ENCODE data around the gene SMIM20.

SMIM20 gene

GRCh38 chr4:25976780-25977179, 62.8 kb downstream of the SMIM20 start:
- Mint-ChIP-seq H3K9me3 (peaks cover 8% of the 10 kb centered on the region), H3K27ac (peak overlapping the region; percentile 18), H3K4me1 (peaks cover 37% of the 10 kb centered on the region), H3K36me3 (ENCODE audit: low read depth) (no peaks in the 10 kb centered on the region), H3K4me3 (no peak overlapping the region), H3K27me3 (ENCODE audit: low read depth, poor library complexity) (peaks cover 11% of the 10 kb centered on the region)
- TF ChIP-seq, protein P1, sequence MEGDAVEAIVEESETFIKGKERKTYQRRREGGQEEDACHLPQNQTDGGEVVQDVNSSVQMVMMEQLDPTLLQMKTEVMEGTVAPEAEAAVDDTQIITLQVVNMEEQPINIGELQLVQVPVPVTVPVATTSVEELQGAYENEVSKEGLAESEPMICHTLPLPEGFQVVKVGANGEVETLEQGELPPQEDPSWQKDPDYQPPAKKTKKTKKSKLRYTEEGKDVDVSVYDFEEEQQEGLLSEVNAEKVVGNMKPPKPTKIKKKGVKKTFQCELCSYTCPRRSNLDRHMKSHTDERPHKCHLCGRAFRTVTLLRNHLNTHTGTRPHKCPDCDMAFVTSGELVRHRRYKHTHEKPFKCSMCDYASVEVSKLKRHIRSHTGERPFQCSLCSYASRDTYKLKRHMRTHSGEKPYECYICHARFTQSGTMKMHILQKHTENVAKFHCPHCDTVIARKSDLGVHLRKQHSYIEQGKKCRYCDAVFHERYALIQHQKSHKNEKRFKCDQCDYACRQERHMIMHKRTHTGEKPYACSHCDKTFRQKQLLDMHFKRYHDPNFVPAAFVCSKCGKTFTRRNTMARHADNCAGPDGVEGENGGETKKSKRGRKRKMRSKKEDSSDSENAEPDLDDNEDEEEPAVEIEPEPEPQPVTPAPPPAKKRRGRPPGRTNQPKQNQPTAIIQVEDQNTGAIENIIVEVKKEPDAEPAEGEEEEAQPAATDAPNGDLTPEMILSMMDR (IDR thresholded peaks at IDR 0.05), result no peak
- no peak for DNase-seq

DNA sequence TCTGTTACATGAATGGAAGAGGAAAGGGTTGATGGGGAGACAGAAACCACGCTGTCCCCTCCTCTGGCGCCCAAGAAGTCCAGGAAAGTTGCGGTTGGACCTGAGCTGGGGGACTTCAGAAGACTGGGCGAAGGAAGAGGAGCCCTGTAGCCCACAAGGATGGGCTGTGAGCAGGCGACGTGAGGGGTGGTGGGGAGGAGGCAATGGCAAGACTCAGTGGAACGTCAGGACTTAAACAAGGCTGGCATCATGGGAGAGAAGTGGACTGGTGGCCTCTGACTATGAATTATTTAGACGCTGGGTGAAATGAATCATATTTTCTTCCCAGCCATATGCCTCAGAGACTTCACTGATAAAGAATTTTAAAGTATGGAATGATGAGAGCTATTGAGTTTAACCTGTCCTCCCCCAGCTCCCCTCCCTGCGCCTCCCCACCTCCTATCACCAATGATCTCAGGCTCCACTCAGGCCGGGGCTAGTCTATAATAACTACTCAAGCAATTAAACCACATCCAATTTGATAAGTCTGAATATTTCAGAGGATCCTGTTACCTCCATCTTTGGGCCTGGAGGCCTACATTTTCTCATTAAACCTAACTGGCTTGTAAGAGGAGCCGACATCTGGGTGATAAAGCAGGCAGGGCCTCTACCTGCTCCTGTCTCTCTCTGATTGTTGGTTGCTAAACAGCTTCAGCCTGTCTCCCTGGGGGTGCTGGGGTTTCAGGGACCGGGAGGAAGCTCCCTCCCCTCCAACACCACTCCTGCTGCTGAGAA, 63.6 kb downstream of the SMIM20 start:
- H3K4me1 Mint-ChIP-seq, result peaks cover 37% of the 10 kb centered on the region
- peaks cover 9% of the 10 kb centered on the region for H3K27me3 Mint-ChIP-seq (ENCODE audit: low read depth, poor library complexity)
- DNase-seq, result no peak
- H3K36me3 Mint-ChIP-seq (ENCODE audit: low read depth), result no peaks in the 10 kb centered on the region
- no peak overlapping the region for H3K4me3 Mint-ChIP-seq
- peaks cover 7% of the 10 kb centered on the region for H3K9me3 Mint-ChIP-seq
- peak overlapping the region; percentile 87 for H3K27ac Mint-ChIP-seq
- TF ChIP-seq, protein P1 (IDR thresholded peaks at IDR 0.05), result no peak

- H3K27ac Mint-ChIP-seq, result peak overlapping the region; percentile 87
- H3K9me3 Mint-ChIP-seq, result peaks cover 7% of the 10 kb centered on the region
Observed at GRCh38 chr4:25978327-25978726, 64.3 kb downstream of the SMIM20 start.

More at GRCh38 chr4:25978327-25978726, 64.3 kb downstream of the SMIM20 start:
- Mint-ChIP-seq H3K27me3 (ENCODE audit: low read depth, poor library complexity) (peaks cover 6% of the 10 kb centered on the region), H3K36me3 (ENCODE audit: low read depth) (no peaks in the 10 kb centered on the region), H3K4me3 (no peak overlapping the region), H3K4me1 (peaks cover 37% of the 10 kb centered on the region)
- TF ChIP-seq, protein P1 (IDR thresholded peaks at IDR 0.05), result no peak
- DNase-seq, result no peak

Data from nephron progenitor cell (in vitro differentiated cells).